ENCODE data around the gene PITX1.
"Not testable (repeated sequence)": the region's sequence is repeated elsewhere in the genome, so short reads cannot be mapped to it uniquely, and the experiment has no call there.

Gene PITX1

GRCh38 chr5:135011355-135012032 lies 22.5 kb downstream of the PITX1 start:
- no peaks in the 10 kb centered on the region for H3K27me3 ChIP-seq (ENCODE audit: low read depth)
- in situ Hi-C loops (cut with MboI; ENCODE audit: low sequenced_read_pairs) = no loop called here
- DNase-seq (ENCODE audit: low spot score in 2 of 2) = peak in 1 of 2 experiments; percentile 4

DNA sequence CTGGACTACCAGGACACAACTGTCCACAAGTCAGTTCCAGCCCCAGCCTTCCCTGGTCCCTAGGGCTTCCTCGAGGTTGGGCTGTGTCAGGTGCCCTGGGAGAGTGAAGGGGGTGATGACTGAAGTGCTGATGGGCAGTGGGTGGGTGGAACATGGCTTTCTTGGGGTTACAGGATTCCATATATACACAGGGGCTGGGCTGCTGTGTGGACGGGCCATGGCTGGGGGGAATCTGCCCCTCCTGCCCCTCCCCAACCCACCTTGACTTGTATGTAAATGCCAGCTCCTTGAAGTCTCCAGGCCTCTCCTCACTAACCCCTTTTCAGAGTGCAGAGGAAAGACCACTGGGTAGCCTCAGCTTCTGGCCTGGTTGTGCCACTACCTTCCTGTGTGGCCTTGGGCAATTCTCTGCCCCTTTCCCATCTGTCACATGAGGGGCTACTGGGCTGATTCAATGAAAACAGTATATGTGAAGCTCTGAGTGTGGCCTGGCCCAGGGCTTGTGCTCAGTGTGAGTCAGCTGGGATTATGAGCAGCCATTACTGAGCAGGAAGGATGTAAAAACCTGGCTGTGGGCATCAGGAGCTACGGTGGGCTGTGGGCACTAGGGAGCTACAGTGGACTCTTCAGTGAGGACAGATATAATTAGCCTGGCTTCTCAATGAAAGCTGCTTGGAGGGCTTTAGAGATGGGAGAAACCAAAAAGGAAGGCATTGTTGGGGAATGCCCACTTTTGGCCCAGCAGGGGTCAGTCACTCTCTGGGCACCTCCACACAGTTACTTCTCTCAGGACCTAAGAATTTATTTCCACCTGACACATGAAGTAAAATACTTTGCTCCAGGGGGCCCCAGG lies 23.3 kb downstream of the PITX1 start:
- in situ Hi-C loops (cut with MboI; ENCODE audit: low sequenced_read_pairs) = no loop called here
- Histone ChIP-seq H3K27me3 (ENCODE audit: low read depth) (no peaks in the 10 kb centered on the region), H3K36me3 (replicated peaks) (no peaks in the 10 kb centered on the region), H3K9me3 (no peaks in the 10 kb centered on the region), H3K4me1 (no peaks in the 10 kb centered on the region), H3K4me3 (no peak overlapping the region)
- DNase-seq (ENCODE audit: low spot score in 2 of 2) = peak in 1 of 2 experiments; percentile 5

More at GRCh38 chr5:135011355-135012032, 22.5 kb downstream of the PITX1 start:
- no peaks in the 10 kb centered on the region for H3K9me3 ChIP-seq
- H3K4me1 ChIP-seq = no peaks in the 10 kb centered on the region
- H3K36me3 ChIP-seq (replicated peaks) = no peaks in the 10 kb centered on the region
- H3K4me3 ChIP-seq = no peak overlapping the region

- Histone ChIP-seq H3K27me3 (ENCODE audit: low read depth) (no peaks in the 10 kb centered on the region), H3K9me3 (no peaks in the 10 kb centered on the region), H3K4me1 (no peaks in the 10 kb centered on the region), H3K4me3 (no peak overlapping the region), H3K36me3 (replicated peaks) (no peaks in the 10 kb centered on the region)
- peak in 1 of 2 experiments; percentile 5 for DNase-seq (ENCODE audit: low spot score in 2 of 2)
- in situ Hi-C loops (cut with MboI; ENCODE audit: low sequenced_read_pairs) = no loop called here
Measured at GRCh38 chr5:135009736-135010501, 24.1 kb downstream of the PITX1 start.

- no peaks in the 10 kb centered on the region for H3K27me3 ChIP-seq (ENCODE audit: low read depth)
- DNase-seq (ENCODE audit: low spot score in 2 of 2) = peak in 1 of 2 experiments; percentile 4
- H3K4me3 ChIP-seq = no peak overlapping the region
- no peaks in the 10 kb centered on the region for H3K36me3 ChIP-seq (replicated peaks)
- in situ Hi-C loops (cut with MboI; ENCODE audit: low sequenced_read_pairs) = no loop called here
- no peaks in the 10 kb centered on the region for H3K9me3 ChIP-seq
- H3K4me1 ChIP-seq = no peaks in the 10 kb centered on the region
Measured at GRCh38 chr5:135008981-135009735, 24.9 kb downstream of the PITX1 start.

- no peaks in the 10 kb centered on the region for H3K27me3 ChIP-seq (ENCODE audit: low read depth)
- H3K4me3 ChIP-seq = no peak overlapping the region
- no peak for DNase-seq (ENCODE audit: low spot score in 2 of 2)
- no peaks in the 10 kb centered on the region for H3K4me1 ChIP-seq
- H3K36me3 ChIP-seq (replicated peaks) = no peaks in the 10 kb centered on the region
- no peaks in the 10 kb centered on the region for H3K9me3 ChIP-seq
- in situ Hi-C loops (cut with MboI; ENCODE audit: low sequenced_read_pairs) = no loop called here
Measured at GRCh38 chr5:135008556-135008955, 25.5 kb downstream of the PITX1 start.

GRCh38 chr5:135007749-135008363 lies 26.2 kb downstream of the PITX1 start:
- Histone ChIP-seq H3K4me3 (no peak overlapping the region), H3K36me3 (replicated peaks) (no peaks in the 10 kb centered on the region), H3K9me3 (no peaks in the 10 kb centered on the region), H3K27me3 (ENCODE audit: low read depth) (no peaks in the 10 kb centered on the region), H3K4me1 (no peaks in the 10 kb centered on the region)
- DNase-seq (ENCODE audit: low spot score in 2 of 2) = no peak
- in situ Hi-C loops (cut with MboI; ENCODE audit: low sequenced_read_pairs) = no loop called here

DNA sequence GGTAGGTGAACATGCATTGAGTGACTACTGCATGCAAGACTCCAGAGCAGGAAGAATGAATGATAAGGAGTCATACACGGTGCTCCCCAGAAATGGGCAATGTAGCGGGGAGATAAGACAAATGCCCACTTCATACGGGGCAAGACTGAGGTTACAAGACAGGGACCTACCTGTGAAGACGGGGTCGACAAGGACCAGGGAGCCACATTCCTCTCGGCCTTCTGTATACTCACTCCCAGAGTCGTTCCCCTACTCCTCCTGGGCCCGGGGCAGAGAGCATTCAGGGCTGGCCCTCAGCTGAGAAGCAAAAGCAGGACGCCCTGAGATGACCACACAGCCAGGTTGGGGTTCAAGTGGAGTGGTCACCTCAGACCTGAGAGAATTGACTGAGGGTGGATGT lies 26.7 kb downstream of the PITX1 start:
- no peak overlapping the region for H3K4me3 ChIP-seq
- DNase-seq (ENCODE audit: low spot score in 2 of 2) = no peak
- no peaks in the 10 kb centered on the region for H3K4me1 ChIP-seq
- in situ Hi-C loops (cut with MboI; ENCODE audit: low sequenced_read_pairs) = no loop called here
- no peaks in the 10 kb centered on the region for H3K27me3 ChIP-seq (ENCODE audit: low read depth)
- no peaks in the 10 kb centered on the region for H3K36me3 ChIP-seq (replicated peaks)
- no peaks in the 10 kb centered on the region for H3K9me3 ChIP-seq

GRCh38 chr5:135005076-135005475 lies 29.0 kb downstream of the PITX1 start:
- in situ Hi-C loops (cut with MboI; ENCODE audit: low sequenced_read_pairs) = no loop called here
- no peak for DNase-seq (ENCODE audit: low spot score in 2 of 2)

GRCh38 chr5:135004376-135004775 lies 29.7 kb downstream of the PITX1 start:
- no peak for DNase-seq (ENCODE audit: low spot score in 2 of 2)
- in situ Hi-C loops (cut with MboI; ENCODE audit: low sequenced_read_pairs) = no loop called here

More at GRCh38 chr5:135005076-135005475, 29.0 kb downstream of the PITX1 start:
- Histone ChIP-seq H3K4me1 (no peaks in the 10 kb centered on the region), H3K27me3 (ENCODE audit: low read depth) (no peaks in the 10 kb centered on the region), H3K9me3 (no peaks in the 10 kb centered on the region), H3K36me3 (replicated peaks) (no peaks in the 10 kb centered on the region), H3K4me3 (no peak overlapping the region)

DNA sequence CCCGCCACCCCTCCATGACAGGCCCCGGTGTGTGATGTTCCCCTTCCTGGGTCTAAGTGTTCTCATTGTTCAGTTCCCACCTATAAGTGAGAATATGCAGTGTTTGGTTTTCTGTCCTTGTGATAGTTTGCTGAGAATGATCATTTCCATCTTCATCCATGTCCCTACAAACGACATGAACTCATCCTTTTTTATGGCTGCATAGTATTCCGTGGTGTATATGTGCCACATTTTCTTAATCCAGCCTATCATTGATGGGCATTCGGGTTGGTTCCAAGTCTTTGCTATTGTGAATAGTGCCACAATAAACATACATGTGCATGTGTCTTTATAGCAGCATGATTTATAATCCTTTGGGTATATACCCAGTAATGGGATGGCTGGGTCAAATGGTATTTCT lies 36.0 kb downstream of the PITX1 start:
- H3K4me3 ChIP-seq; DNase-seq (ENCODE audit: low spot score in 2 of 2); in situ Hi-C loops (cut with MboI; ENCODE audit: low sequenced_read_pairs); H3K27me3 ChIP-seq (ENCODE audit: low read depth); H3K4me1 ChIP-seq; H3K36me3 ChIP-seq (replicated peaks); H3K9me3 ChIP-seq: not testable (repeated sequence)

More at GRCh38 chr5:135004376-135004775, 29.7 kb downstream of the PITX1 start:
- H3K27me3 ChIP-seq (ENCODE audit: low read depth) = no peaks in the 10 kb centered on the region
- H3K36me3 ChIP-seq (replicated peaks) = no peaks in the 10 kb centered on the region
- no peak overlapping the region for H3K4me3 ChIP-seq
- no peaks in the 10 kb centered on the region for H3K9me3 ChIP-seq
- H3K4me1 ChIP-seq = no peaks in the 10 kb centered on the region

DNA sequence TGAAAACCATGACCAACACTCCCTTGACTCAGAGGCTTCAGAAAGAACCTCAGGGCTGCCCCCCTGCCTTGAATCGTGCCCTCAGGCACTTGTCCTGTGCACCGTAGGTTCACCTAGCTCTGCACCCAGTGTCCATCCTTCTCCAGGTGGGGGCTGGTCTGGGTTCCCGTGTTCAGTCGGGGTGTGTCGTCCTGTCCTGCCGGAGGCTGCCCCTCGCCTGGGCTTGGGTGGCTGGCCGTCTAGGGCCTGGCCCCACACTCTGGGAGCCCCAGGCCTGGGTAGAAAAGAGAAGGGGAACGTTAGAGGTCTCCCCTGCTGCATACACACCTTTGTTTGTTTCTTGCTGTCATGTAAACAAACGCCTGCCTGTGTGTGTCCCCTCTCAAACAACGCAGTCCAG lies 37.0 kb downstream of the PITX1 start:
- no peaks in the 10 kb centered on the region for H3K36me3 ChIP-seq (replicated peaks)
- H3K9me3 ChIP-seq = no peaks in the 10 kb centered on the region
- no peak overlapping the region for H3K4me3 ChIP-seq
- in situ Hi-C loops (cut with MboI; ENCODE audit: low sequenced_read_pairs) = no loop called here
- no peak for DNase-seq (ENCODE audit: low spot score in 2 of 2)
- H3K27me3 ChIP-seq (ENCODE audit: low read depth) = 0 out of 2 replicates have a peak, but pooled peaks cover 3% of the 10 kb centered on the region
- H3K4me1 ChIP-seq = no peaks in the 10 kb centered on the region

DNA sequence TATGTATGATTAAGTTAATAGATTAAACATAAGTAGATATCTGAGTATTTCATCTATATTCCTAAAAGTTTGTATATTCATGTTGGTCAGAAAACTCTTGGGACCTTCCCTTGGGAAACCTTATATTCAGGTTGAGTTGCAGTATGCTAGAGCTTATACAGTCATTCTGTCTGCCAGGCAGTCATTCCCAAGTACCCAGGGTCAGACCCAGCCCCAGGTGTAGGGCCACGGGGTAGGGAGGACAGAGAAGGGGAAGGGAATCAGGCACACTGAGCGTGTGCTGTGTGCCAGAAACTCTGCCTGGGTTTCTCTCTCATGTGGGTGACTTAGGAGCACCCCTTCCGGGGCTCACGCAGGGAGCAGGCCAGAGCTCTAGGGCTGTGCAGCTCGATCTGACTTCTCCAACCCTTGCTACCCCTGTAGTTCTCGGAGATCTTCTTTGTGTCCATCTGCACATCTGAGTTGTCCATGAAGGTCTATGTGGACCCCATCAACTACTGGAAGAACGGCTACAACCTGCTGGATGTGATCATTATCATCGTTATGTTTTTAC lies 38.1 kb downstream of the PITX1 start:
- no peak overlapping the region for H3K4me3 ChIP-seq
- no peak for DNase-seq (ENCODE audit: low spot score in 2 of 2)
- no peaks in the 10 kb centered on the region for H3K36me3 ChIP-seq (replicated peaks)
- in situ Hi-C loops (cut with MboI; ENCODE audit: low sequenced_read_pairs) = no loop called here
- H3K27me3 ChIP-seq (ENCODE audit: low read depth) = 0 out of 2 replicates have a peak, but pooled peaks cover 3% of the 10 kb centered on the region
- no peaks in the 10 kb centered on the region for H3K4me1 ChIP-seq
- no peaks in the 10 kb centered on the region for H3K9me3 ChIP-seq

Data from HAP-1 (cell line).